ENCODE results near the gene AP2M1. TPM values are rescaled to one million over a fixed set of nuclear protein-coding genes. Genes with fewer than 3 reads are reported as not detected.

Gene AP2M1
- polyA plus RNA-seq, 1 donor, result 286 TPM

GRCh38 chr3:184218814-184219213 lies 44.2 kb downstream of the AP2M1 start:
- H3K4me1 ChIP-seq (ENCODE audit: control insufficient read depth, insufficient read depth, low read length), result no peaks in the 10 kb centered on the region
- H3K9me3 ChIP-seq (ENCODE audit: control insufficient read depth, low read depth, low read length), result no peaks in the 10 kb centered on the region
- peaks cover 2% of the 10 kb centered on the region for H3K27me3 ChIP-seq (ENCODE audit: control insufficient read depth, insufficient read depth, low read length)
- no peak for DNase-seq
- H3K27ac ChIP-seq (ENCODE audit: low read length), result no peak overlapping the region
- no peaks in the 10 kb centered on the region for H3K36me3 ChIP-seq (ENCODE audit: control insufficient read depth, insufficient read depth, low read length)
- H3K4me3 ChIP-seq (ENCODE audit: low read length), result no peak overlapping the region
- 75% methylated on average over 1 of the region's 4 CpGs for WGBS (ENCODE audit: insufficient coverage, low lambda C conversion rate)

GRCh38 chr3:184222521-184222920 lies 47.9 kb downstream of the AP2M1 start:
- H3K27ac ChIP-seq (ENCODE audit: low read length), result no peak overlapping the region
- no CpG with 5 or more reads among the region's 3 CpGs for WGBS (ENCODE audit: insufficient coverage, low lambda C conversion rate)
- no peak for DNase-seq
- H3K4me3 ChIP-seq (ENCODE audit: low read length), result no peak overlapping the region
- peaks cover 8% of the 10 kb centered on the region for H3K27me3 ChIP-seq (ENCODE audit: control insufficient read depth, insufficient read depth, low read length)
- H3K36me3 ChIP-seq (ENCODE audit: control insufficient read depth, insufficient read depth, low read length), result no peaks in the 10 kb centered on the region
- no peaks in the 10 kb centered on the region for H3K4me1 ChIP-seq (ENCODE audit: control insufficient read depth, insufficient read depth, low read length)
- no peaks in the 10 kb centered on the region for H3K9me3 ChIP-seq (ENCODE audit: control insufficient read depth, low read depth, low read length)

DNA sequence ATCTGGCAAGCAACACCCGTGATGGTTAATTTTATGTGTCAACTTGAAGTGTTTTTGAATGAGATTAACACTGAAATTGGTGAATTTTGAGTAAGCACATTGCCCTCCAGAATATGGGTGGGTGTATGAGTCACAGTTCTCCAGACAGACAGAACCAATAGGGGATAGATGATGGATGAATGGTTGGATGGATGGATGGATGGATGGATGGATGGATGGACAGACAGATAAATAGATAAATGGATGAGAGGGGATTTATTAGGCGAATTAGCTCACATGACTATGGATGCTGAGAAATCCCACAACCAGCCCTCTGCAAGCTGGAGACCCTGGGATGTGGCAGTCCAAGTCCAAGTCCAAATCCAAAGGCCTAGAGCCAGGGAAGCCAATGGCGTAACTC lies 49.3 kb downstream of the AP2M1 start:
- H3K36me3 ChIP-seq (ENCODE audit: control insufficient read depth, insufficient read depth, low read length), result no peaks in the 10 kb centered on the region
- H3K4me1 ChIP-seq (ENCODE audit: control insufficient read depth, insufficient read depth, low read length), result no peaks in the 10 kb centered on the region
- peaks cover 20% of the 10 kb centered on the region for H3K27me3 ChIP-seq (ENCODE audit: control insufficient read depth, insufficient read depth, low read length)
- WGBS (ENCODE audit: insufficient coverage, low lambda C conversion rate), result no CpG with 5 or more reads among the region's 3 CpGs
- no peak for DNase-seq
- H3K9me3 ChIP-seq (ENCODE audit: control insufficient read depth, low read depth, low read length), result no peaks in the 10 kb centered on the region
- no peak overlapping the region for H3K27ac ChIP-seq (ENCODE audit: low read length)
- H3K4me3 ChIP-seq (ENCODE audit: low read length), result no peak overlapping the region

DNA sequence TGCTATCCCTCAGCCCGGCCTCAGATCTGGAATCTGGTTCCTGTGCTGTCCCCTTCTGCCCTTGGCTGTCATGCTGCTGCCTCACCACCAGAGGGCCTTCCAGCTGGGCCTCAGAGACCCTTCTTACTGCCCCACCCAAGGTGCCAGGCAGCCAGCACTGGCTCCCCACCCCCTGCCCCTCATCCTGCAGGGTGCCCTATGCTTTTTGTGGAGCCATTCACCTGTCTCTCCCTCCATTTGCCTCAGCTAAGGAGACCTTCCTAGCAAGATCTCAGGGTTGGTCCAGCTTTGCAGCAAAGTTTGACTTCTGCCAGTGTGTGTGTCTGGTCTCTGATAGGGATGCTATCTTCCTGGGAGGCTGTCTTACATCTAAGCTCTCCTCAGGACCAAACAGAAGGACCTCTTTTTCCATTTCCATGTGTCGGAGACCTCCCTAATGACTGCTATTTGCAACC lies 52.9 kb downstream of the AP2M1 start:
- no peak for DNase-seq
- H3K27ac ChIP-seq (ENCODE audit: low read length), result no peak overlapping the region
- H3K4me3 ChIP-seq (ENCODE audit: low read length), result no peak overlapping the region
- peaks cover 6% of the 10 kb centered on the region for H3K9me3 ChIP-seq (ENCODE audit: control insufficient read depth, low read depth, low read length)
- H3K27me3 ChIP-seq (ENCODE audit: control insufficient read depth, insufficient read depth, low read length), result peaks cover 50% of the 10 kb centered on the region
- peaks cover 8% of the 10 kb centered on the region for H3K4me1 ChIP-seq (ENCODE audit: control insufficient read depth, insufficient read depth, low read length)
- WGBS (ENCODE audit: insufficient coverage, low lambda C conversion rate), result no CpG with 5 or more reads among the region's 2 CpGs
- no peaks in the 10 kb centered on the region for H3K36me3 ChIP-seq (ENCODE audit: control insufficient read depth, insufficient read depth, low read length)

DNA sequence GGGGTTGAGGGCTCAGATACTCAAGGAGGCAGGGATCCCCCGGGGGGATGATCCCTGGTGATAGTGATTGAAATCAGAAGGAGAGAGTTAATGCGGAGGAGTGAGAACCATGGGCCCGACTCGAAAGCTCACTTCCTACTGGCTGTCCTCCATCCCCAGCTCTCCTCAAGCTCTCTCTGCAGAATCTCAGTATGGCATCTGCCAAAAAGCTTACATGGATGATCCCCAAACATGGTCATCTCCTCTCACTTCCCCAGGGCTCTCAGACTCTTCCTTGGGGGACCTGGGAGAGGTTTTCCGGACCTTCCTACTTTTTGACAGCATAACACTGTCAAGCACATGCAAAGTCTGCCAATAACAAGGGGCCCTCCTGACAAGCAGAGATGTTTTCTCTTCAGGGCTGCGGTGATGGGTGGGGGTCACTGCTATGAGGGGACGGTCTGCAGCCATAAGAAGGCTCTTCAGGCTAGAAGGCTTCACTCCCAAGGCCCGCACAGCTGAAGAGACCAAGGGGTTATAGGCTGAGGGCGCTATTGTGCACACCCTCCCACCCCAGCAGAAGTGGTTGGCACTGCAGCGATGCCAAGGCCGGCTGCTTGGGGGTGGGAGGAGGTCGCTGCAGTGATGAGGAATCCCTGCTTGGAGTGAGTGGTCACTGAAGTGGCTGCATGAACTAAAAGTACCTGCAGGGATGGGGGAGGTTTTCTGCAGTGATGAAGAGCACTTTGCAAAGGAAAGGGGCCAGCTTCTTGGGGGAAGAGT lies 53.9 kb downstream of the AP2M1 start:
- peaks cover 8% of the 10 kb centered on the region for H3K4me1 ChIP-seq (ENCODE audit: control insufficient read depth, insufficient read depth, low read length)
- H3K9me3 ChIP-seq (ENCODE audit: control insufficient read depth, low read depth, low read length), result peaks cover 10% of the 10 kb centered on the region
- peaks cover 61% of the 10 kb centered on the region for H3K27me3 ChIP-seq (ENCODE audit: control insufficient read depth, insufficient read depth, low read length)
- no peaks in the 10 kb centered on the region for H3K36me3 ChIP-seq (ENCODE audit: control insufficient read depth, insufficient read depth, low read length)
- H3K27ac ChIP-seq (ENCODE audit: low read length), result no peak overlapping the region
- DNase-seq, result no peak
- WGBS (ENCODE audit: insufficient coverage, low lambda C conversion rate), result 0% methylated on average over 1 of the region's 12 CpGs
- H3K4me3 ChIP-seq (ENCODE audit: low read length), result no peak overlapping the region

DNA sequence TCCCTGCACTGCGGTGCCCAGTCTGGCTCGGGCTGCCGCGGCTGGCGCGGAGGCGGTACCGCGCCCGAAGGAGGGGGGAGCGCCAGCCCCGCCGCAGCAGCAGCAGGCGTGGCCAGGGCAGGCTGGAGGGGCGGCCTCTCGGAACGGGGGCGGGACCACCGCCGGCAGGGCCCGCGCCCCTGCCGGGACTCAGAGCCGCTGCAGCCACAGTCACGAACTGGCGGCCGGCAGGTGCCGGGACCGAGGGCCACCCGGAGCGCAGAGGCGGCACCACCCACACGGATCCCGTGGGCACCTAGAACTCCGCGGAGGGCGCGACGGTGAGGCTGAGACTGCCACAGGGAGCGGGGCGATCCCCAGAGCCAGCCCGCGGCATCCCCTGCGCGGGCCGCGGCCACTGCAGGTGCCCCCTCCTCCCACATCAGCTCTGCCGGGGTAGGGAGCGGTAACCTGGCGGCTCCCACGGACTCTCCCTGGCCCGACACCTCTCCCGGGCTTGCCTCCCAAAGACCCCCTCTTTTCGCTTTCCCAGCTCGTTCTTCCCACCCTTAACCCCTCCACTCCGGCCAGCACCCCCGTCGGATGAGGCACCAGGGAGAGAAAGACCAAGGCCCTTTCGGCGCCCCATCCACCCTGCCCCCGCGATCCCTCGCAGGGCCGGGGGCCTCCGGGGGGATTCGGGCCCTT lies 54.9 kb downstream of the AP2M1 start, which contains the start of gene VWA5B2:
VWA5B2 (plus strand) TSS at position 192 of the 687 bp plus-strand sequence. CDS start 944 bp downstream, outside the sequence.
- no CpG with 5 or more reads among the region's 66 CpGs for WGBS (ENCODE audit: insufficient coverage, low lambda C conversion rate)
- H3K4me1 ChIP-seq (ENCODE audit: control insufficient read depth, insufficient read depth, low read length), result peaks cover 8% of the 10 kb centered on the region
- H3K36me3 ChIP-seq (ENCODE audit: control insufficient read depth, insufficient read depth, low read length), result no peaks in the 10 kb centered on the region
- peaks cover 67% of the 10 kb centered on the region for H3K27me3 ChIP-seq (ENCODE audit: control insufficient read depth, insufficient read depth, low read length)
- no peak within 1 kb of the TSS for H3K27ac ChIP-seq (ENCODE audit: low read length)
- peak; percentile 46 to 59 for DNase-seq
- H3K9me3 ChIP-seq (ENCODE audit: control insufficient read depth, low read depth, low read length), result peaks cover 10% of the 10 kb centered on the region
- H3K4me3 ChIP-seq (ENCODE audit: low read length), result peak within 1 kb of the TSS; percentile 35

GRCh38 chr3:184230081-184230602 lies 55.5 kb downstream of the AP2M1 start:
- DNase-seq, result peak; percentile 34 to 60
- Histone ChIP-seq H3K4me1 (ENCODE audit: control insufficient read depth, insufficient read depth, low read length) (peaks cover 8% of the 10 kb centered on the region), H3K27ac (ENCODE audit: low read length) (no peak overlapping the region), H3K4me3 (ENCODE audit: low read length) (peak overlapping the region; percentile 35), H3K36me3 (ENCODE audit: control insufficient read depth, insufficient read depth, low read length) (no peaks in the 10 kb centered on the region), H3K27me3 (ENCODE audit: control insufficient read depth, insufficient read depth, low read length) (peaks cover 70% of the 10 kb centered on the region), H3K9me3 (ENCODE audit: control insufficient read depth, low read depth, low read length) (peaks cover 10% of the 10 kb centered on the region)
- no CpG with 5 or more reads among the region's 61 CpGs for WGBS (ENCODE audit: insufficient coverage, low lambda C conversion rate)

- no peaks in the 10 kb centered on the region for H3K36me3 ChIP-seq (ENCODE audit: control insufficient read depth, insufficient read depth, low read length)
- DNase-seq, result peak in 1 of 2 donors; percentile 18
- H3K4me1 ChIP-seq (ENCODE audit: control insufficient read depth, insufficient read depth, low read length), result peaks cover 8% of the 10 kb centered on the region
- H3K4me3 ChIP-seq (ENCODE audit: low read length), result peak overlapping the region; percentile 4
- H3K27ac ChIP-seq (ENCODE audit: low read length), result no peak overlapping the region
- WGBS (ENCODE audit: insufficient coverage, low lambda C conversion rate), result 40% methylated on average over 2 of the region's 79 CpGs
- H3K27me3 ChIP-seq (ENCODE audit: control insufficient read depth, insufficient read depth, low read length), result peaks cover 72% of the 10 kb centered on the region
- H3K9me3 ChIP-seq (ENCODE audit: control insufficient read depth, low read depth, low read length), result peaks cover 10% of the 10 kb centered on the region
Measured at GRCh38 chr3:184230603-184231528, 56.2 kb downstream of the AP2M1 start.

GRCh38 chr3:184231671-184232070 lies 57.0 kb downstream of the AP2M1 start:
- H3K27me3 ChIP-seq (ENCODE audit: control insufficient read depth, insufficient read depth, low read length), result peaks cover 74% of the 10 kb centered on the region
- H3K27ac ChIP-seq (ENCODE audit: low read length), result no peak overlapping the region
- H3K36me3 ChIP-seq (ENCODE audit: control insufficient read depth, insufficient read depth, low read length), result no peaks in the 10 kb centered on the region
- no peak for DNase-seq
- no CpG with 5 or more reads among the region's 3 CpGs for WGBS (ENCODE audit: insufficient coverage, low lambda C conversion rate)
- H3K4me1 ChIP-seq (ENCODE audit: control insufficient read depth, insufficient read depth, low read length), result peaks cover 8% of the 10 kb centered on the region
- H3K9me3 ChIP-seq (ENCODE audit: control insufficient read depth, low read depth, low read length), result peaks cover 10% of the 10 kb centered on the region
- H3K4me3 ChIP-seq (ENCODE audit: low read length), result no peak overlapping the region

Data from large intestine (tissue), 3 donors.